GM18867 (cell line): ENCODE data around the gene TMC4.
"Not testable (repeated sequence)": the region's sequence is repeated elsewhere in the genome, so short reads cannot be mapped to it uniquely, and the experiment has no call there.

Experiments used
- ATAC-seq: cut with Tn5 transposase; IDR thresholded peaks from one replicate; pipeline ENCODE4 v1.9.1; 2021; ENCODE audit warnings: mild to moderate bottlenecking, moderate library complexity; ENCODE audit not compliant: unreplicated experiment

The TMC4 gene, protein sequence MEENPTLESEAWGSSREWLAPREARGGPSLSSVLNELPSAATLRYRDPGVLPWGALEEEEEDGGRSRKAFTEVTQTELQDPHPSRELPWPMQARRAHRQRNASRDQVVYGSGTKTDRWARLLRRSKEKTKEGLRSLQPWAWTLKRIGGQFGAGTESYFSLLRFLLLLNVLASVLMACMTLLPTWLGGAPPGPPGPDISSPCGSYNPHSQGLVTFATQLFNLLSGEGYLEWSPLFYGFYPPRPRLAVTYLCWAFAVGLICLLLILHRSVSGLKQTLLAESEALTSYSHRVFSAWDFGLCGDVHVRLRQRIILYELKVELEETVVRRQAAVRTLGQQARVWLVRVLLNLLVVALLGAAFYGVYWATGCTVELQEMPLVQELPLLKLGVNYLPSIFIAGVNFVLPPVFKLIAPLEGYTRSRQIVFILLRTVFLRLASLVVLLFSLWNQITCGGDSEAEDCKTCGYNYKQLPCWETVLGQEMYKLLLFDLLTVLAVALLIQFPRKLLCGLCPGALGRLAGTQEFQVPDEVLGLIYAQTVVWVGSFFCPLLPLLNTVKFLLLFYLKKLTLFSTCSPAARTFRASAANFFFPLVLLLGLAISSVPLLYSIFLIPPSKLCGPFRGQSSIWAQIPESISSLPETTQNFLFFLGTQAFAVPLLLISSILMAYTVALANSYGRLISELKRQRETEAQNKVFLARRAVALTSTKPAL

DNA sequence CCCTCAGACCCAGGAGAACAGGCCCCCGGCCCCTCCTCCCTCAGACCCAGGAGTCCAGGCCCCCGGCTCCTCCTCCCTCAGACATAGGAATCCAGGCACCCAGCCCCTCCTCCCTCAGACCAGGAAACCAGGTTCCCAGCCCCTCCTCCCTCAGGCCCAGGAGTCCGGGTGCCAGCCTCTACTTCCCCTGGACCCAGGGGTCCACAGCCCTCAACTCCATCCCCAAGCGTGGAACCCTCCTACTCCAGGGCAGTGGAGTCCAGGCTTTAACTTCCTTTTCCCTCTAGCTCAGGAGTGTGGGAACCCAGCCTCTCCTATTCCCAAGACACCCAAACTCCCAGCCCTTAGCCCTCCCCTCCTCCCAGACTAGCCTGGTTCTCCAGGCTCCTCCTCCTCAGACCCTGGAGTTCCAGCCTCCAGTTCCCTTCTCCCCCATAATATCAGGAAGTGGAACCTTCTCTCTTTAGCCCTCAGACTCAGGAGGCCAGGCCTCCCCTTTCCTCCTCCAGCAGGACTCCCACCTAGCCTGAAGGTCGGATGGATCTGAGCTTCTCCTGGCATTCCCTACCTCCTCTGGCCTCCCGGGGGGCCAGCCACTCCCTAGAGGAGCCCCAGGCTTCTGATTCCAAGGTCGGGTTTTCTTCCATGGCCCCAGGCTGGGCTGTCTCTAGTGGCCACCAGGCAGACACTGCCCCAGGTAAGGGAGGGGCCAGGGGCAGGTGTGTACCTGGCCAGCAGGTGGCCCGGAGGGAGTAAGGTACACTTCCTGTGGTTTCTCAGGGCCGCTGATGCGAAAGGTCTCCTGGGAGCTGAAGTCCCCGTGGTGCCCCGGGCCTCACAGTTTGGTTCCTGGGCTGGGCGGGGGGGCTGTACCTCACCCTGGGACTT lies at the start of gene TMC4:
Gene TMC4, minus strand, starts transcription at position 690 of the 888 bp plus-strand sequence. Its CDS starts 43 bp downstream, at position 647.
- ATAC-seq, result no peak

GRCh38 chr19:54221947-54222346 lies 49.0 kb upstream of the TMC4 start:
- not testable (repeated sequence) for ATAC-seq

- ATAC-seq, result not testable (repeated sequence)
These were observed 46.7 kb upstream of the TMC4 start for GRCh38 chr19:54219702-54220101.

DNA sequence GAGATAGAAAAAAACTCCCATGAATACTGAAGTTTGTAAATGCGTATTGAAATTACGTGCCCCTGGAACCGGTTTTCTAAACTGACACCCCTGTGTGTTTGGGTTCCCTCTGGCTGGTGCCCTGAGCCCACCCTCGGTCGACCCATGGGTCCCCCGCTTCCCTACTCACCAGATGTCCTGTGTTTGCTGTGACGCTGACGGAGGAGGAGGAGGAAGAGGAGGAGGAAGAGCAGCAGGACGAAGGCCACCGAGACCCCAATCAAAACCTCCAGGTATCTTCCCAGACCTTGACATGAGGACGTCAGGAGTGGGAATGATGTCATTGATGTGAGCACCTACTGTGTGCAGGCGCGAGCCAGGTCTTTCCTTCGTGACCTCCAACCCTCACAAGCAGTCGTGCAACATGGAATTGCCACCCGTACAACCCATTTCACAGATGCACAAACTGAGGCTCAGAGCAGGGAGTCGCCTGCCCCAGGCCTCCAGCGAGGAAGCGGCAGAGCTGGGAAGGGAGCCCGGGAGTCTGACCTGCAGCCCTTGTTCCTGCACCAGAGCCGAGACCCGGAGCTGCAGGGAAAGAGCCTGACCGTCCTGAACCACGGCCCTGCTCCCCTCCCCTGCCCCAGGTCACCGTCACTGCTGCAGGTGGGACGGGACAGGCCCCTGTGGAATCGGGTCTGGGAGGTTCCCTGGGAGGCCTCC lies 46.2 kb upstream of the TMC4 start:
- no peak for ATAC-seq

- no peak for ATAC-seq
These were observed 45.3 kb upstream of the TMC4 start for GRCh38 chr19:54218259-54218658.

DNA sequence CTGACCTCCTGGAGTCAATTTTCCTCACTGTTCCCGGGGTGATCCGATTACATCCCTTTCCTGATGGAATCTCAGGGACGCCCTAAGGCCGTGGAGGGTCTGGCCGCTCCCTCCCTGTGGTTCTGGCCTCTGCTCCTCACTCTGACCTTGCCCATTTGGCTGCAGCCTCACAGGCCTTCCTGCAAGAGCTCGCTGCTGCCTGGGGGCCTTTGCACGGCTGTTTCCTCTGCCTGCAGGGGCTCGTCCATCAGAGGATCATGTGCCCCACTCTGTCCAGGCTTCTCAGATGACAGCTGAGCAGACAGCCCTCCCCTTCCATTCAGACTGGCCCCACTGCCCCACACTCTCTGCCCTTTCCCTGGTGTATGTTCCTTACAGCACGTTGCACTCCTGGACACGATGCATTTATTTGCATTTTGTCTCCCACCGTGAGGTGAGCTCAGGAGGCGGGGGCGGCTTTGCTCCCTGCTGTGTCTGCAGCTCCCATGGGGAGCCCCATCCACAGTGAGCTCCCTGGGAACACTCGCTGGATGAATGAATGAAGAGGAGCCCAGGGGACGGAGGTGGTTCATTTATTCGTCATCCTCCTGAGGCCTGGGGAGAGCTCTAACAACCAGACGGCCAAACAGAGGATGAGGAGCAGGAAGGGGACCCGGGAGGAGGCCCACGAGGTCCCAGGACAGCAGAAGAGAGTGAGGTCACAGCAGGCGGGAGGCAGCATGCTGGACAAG lies 44.7 kb upstream of the TMC4 start:
- ATAC-seq, result not testable (repeated sequence)

- ATAC-seq, result no peak
These were observed 43.9 kb upstream of the TMC4 start for GRCh38 chr19:54216869-54217268.

DNA sequence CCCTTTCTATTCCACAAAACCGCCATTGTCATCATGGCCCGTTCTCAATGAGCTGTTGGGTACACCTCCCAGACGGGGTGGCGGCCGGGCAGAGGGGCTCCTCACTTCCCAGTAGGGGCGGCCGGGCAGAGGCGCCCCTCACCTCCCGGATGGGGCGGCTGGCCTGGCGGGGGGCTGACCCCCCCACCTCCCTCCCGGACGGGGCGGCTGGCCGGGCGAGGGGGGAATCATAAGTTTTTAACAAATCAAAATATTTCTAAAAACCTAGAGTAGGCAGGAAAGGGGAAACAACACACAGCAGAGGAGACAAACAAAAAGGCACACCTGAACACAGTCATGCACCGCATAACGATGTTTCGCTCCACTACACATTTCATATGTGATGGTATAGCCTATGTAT lies 41.8 kb upstream of the TMC4 start:
- not testable (repeated sequence) for ATAC-seq

DNA sequence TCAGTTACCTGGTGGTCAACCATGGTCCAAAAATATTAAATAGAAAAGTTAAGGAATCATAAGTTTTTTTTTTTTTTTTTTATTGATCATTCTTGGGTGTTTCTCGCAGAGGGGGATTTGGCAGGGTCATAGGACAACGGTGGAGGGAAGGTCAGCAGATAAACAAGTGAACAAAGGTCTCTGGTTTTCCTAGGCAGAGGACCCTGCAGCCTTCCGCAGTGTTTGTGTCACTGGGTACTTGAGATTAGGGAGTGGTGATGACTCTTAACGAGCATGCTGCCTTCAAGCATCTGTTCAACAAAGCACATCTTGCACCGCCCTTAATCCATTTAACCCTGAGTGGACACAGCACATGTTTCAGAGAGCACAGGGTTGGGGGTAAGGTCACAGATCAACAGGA lies 41.3 kb upstream of the TMC4 start:
- not testable (repeated sequence) for ATAC-seq

GRCh38 chr19:54211235-54211634 lies 38.3 kb upstream of the TMC4 start:
- no peak for ATAC-seq

- ATAC-seq, result no peak
These were observed 37.0 kb upstream of the TMC4 start for GRCh38 chr19:54209811-54210494.

- no peak for ATAC-seq
These were observed 36.3 kb upstream of the TMC4 start for GRCh38 chr19:54209058-54209810.

DNA sequence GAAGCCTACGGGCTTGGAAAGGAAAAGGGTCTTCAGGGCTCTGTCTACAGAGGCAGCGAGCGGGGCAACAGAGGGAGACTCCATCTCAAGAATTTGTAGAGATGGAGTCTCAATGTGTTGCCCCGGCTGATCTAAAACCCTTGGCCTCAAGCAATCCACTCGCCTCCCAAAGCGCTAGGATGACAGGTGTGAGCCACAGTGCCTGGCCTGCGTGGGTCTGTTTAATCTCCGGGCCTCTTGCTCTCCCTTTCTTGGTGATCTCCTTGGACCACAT lies 35.8 kb upstream of the TMC4 start:
- no peak for ATAC-seq

GRCh38 chr19:54207983-54208783 lies 35.2 kb upstream of the TMC4 start:
- no peak for ATAC-seq

DNA sequence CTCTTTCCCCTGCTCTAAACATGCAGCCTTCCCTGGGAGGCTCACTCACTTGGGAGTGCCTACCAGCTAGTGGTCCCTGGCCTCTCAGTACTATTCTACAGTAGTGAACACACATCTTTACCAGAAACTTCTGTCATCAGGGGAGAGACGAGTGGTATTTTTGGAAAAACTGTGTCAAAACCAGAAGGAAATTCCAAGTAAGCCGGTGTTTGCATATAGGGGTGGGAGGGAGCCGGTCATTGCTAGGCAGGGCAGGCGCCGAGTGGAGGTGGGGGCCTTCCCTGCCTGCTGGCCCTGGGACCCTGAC lies 34.7 kb upstream of the TMC4 start:
- ATAC-seq, result no peak

DNA sequence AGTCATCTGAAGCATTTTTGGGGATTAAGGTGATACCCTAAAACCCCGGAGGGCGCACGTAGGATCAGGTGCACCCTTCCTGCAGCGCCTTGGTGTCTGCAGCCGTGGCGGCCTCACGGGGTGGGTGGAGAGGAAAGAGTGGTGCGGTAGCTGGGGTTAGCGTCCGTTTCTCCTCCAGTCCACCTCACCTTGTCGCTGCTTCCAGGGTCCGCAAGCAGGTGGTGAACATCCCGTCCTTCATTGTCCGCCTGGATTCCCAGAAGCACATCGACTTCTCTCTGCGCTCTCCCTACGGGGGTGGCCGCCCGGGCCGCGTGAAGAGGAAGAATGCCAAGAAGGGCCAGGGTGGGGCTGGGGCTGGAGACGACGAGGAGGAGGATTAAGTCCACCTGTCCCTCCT lies 34.2 kb upstream of the TMC4 start:
- ATAC-seq, result not testable (repeated sequence)

GRCh38 chr19:54206831-54207177 lies 33.8 kb upstream of the TMC4 start:
- ATAC-seq, result no peak

- no peak for ATAC-seq
These were observed 33.3 kb upstream of the TMC4 start for GRCh38 chr19:54206030-54206830.
